GM19193 (cell line): ENCODE data around the gene RNF223.

Experiments used
- POLR2A ChIP-seq: IDR thresholded peaks from 4 replicates; pipeline ENCODE4 v1.6.1; 2011; ENCODE audit not compliant: insufficient read depth, insufficient read length; ENCODE audit errors: extremely low read depth

The RNF223 gene

DNA sequence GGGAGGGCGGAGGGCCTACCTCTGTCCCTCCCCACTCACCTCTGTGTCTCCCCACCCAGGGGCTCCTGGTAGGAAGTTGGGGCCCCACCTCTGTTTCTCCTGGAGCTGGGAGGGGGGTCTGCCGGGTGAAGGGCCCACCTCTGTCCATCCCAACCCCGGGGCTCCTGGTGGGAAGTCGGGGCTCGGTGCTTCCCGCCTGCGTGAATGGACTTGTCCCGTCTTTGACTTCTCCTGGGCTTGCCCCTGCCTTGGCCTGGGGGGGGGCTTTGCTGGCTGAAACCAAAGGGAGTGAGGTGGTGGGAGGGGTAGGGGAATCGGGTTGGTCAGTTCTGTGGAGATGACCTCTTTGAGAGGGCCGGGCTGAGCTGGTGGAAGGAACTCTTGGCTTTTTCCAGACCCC, 48.4 kb downstream of the RNF223 start:
- no peak for TF ChIP-seq POLR2A

DNA sequence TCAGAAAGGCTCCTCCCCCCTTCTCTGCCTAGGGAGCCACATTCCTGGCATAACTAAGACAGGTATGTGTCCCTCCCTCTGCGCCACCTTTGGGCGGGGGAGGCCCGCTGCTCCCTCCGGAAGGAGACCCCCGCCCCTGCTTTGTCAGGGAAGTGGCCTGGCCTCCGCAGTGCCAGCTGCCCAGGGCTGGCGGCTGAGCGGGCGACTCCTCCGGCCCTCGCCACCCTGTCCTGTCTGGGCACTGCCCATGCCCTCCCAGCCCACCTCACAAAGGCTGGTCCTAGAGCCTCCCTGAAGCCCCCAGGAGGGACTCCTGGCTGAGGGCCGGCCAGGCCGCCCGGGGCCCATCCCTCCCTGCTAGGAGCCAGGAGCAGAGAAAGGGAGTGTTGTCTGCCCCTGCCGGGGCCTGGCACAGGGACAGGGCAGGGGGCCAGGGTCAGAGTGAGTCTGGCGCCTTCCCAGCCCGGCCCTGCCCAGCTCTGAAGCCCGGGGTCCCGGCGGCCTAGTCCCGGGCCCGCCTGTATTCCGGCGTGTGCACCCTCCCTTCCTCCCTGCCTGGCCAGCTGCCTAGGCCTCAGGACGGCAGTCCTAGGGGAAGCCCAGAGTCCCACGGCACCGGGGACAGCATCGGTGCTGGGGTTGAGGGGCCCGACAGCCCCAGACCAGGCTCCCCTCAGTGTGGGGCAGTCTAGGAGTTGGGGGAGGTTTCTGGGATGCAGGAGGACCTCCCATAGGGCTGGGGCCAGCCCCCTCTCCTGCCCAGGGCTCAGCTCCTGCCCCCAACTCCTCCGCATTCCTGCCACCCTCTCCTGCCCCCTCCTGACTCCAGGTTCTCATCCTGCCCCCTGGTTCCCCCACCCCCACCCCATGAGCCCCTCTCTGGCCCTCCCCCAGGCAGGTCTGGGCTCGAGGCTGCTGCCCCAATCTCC, 49.1 kb downstream of the RNF223 start:
- no peak for TF ChIP-seq POLR2A

GRCh38 chr1:1024149-1024770, 49.8 kb downstream of the RNF223 start:
- TF ChIP-seq POLR2A, result no peak

- no peak for TF ChIP-seq POLR2A
Measured at GRCh38 chr1:1023700-1024099, 50.4 kb downstream of the RNF223 start.

GRCh38 chr1:1022302-1023009, 51.6 kb downstream of the RNF223 start:
- TF ChIP-seq POLR2A, result no peak

GRCh38 chr1:1021920-1022259, 52.2 kb downstream of the RNF223 start:
- TF ChIP-seq POLR2A, result no peak

DNA sequence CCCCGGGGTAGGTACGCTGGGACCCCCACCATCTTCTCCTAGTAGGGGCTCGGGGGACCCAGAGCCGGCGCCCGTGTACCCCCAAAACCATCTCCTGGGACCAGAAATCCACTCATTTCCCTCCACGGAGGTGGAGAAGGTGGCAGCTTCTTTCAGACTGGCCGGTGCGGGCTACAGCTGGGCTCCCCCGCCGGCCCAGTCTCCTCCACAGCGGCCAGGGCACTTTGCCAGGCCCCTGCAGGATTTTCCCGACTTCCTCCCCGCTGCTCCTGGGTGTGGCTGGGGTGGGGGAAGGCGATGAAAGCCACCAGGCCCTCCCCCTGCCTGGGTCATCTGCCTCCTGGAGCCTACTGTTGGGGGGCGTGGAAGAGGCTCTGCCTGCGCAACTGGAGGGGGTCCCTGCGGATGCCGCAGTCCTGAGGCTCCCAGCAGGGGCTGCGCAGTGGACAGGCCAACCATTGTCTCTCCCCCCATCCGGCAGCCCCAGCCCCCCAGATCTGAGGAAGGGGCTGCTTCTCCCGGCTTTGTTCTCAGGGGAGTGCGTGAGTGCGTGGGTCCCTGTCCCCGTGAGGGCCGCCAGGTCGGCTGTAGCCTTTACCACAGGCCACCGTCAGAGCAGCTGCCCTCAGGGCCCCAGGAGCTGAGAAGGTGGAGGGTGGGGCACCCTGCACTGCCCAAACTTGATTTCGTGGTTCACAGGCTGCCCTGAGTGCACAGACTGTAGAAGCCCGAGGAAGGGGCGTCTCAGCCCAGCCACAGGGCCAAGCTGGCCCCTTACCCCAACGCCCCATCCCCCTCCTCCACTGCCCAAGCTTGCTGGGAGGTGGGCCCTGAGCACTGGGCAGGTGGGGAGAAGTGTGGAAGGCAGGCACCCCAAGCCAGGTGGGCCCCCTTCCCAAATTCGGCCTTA, 52.8 kb downstream of the RNF223 start:
- TF ChIP-seq POLR2A, result no peak
